HG03575 (cell line): ENCODE measurements around the gene TMEM184C.

Source experiments
- ATAC-seq: cut with Tn5 transposase; IDR thresholded peaks from one replicate; pipeline ENCODE4 v1.9.1; 2021; ENCODE audit not compliant: unreplicated experiment, insufficient number of reproducible peaks, low FRiP score; ENCODE audit errors: extremely low read depth

TMEM184C gene

GRCh38 chr4:147707892-147708672, 90.9 kb downstream of the TMEM184C start:
- no peak for ATAC-seq

GRCh38 chr4:147709999-147710398, 92.8 kb downstream of the TMEM184C start:
- no peak for ATAC-seq

- ATAC-seq, result no peak
These were observed 97.6 kb downstream of the TMEM184C start for GRCh38 chr4:147714575-147715401.

GRCh38 chr4:147717878-147718277, 100.7 kb downstream of the TMEM184C start:
- ATAC-seq, result peak; percentile 67
